GM13976 (cell line): Measurements from ENCODE around the gene RGS5.

Experiments used
- DNase-seq: peaks from one replicate; pipeline ENCODE4 v3.0.0; 2012; ENCODE audit warnings: low spot score
- in situ Hi-C: fragments of 300-500 bp; cut with MboI; formaldehyde crosslinking; loops from one replicate; pipeline ENCODE4 v1.12.0; 2022; ENCODE audit warnings: low sequenced_read_pairs, mixed read lengths, inconsistent platforms; ENCODE audit not compliant: unreplicated experiment
- TF ChIP-seq, protein P1 (sequence below): IDR thresholded peaks from 2 replicates; pipeline ENCODE4 v1.5.1; 2012; ENCODE audit warnings: borderline replicate concordance, mild to moderate bottlenecking; ENCODE audit not compliant: insufficient read depth; ENCODE audit errors: extremely low read depth, missing control alignments, control extremely low read depth

The RGS5 gene

DNA sequence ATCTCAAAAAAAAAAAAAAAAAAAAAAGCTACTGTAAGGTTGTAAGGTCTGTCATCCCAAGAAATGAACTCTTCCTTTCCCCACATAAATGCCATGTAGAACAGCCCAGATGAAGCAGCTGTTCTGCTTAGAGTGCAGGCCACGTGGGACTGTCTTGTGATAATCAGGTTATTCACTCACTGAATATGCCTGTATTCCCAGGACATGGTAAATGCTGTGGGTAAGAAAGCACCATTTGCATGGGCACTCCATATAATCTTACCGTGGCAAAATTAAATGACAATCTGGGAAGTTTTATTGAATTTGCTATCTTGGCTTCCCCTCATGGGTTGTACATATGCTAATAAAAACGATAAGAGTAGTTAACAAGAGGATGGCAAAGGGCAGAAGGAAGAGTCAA is 13.8 kb downstream of the RGS5 start:
- in situ Hi-C loops: loop anchor here (25.0 kb wide), 1 partner anchor 302 kb away; no protein-coding TSS in a partner anchor

DNA sequence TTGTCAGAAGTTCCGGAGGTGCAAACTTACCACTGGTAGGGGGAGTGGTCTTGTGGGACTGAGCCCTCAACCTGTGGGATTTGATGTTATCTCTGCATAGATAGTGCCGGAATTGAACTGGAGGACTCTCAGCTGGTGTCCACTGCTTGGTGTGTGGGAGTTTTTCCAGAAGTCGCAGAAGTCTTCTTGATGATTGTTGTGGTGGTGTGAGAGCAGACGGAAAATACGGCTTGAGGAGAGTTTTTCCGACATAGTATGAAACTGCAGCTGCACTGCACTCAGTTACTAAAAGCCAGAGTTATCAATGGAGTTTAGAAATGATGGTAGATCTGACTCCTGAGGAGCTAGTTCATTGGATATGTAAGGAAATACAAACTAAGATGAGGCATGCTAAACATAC is 14.9 kb downstream of the RGS5 start:
- in situ Hi-C loops: loop anchor here (25.0 kb wide), 1 partner anchor 301 kb away; no protein-coding TSS in a partner anchor
- TF ChIP-seq, protein P1, sequence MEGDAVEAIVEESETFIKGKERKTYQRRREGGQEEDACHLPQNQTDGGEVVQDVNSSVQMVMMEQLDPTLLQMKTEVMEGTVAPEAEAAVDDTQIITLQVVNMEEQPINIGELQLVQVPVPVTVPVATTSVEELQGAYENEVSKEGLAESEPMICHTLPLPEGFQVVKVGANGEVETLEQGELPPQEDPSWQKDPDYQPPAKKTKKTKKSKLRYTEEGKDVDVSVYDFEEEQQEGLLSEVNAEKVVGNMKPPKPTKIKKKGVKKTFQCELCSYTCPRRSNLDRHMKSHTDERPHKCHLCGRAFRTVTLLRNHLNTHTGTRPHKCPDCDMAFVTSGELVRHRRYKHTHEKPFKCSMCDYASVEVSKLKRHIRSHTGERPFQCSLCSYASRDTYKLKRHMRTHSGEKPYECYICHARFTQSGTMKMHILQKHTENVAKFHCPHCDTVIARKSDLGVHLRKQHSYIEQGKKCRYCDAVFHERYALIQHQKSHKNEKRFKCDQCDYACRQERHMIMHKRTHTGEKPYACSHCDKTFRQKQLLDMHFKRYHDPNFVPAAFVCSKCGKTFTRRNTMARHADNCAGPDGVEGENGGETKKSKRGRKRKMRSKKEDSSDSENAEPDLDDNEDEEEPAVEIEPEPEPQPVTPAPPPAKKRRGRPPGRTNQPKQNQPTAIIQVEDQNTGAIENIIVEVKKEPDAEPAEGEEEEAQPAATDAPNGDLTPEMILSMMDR: no peak
- DNase-seq: no peak

More for the DNA sequence above, 13.8 kb downstream of the RGS5 start:
- no peak for DNase-seq
- TF ChIP-seq, protein P1: no peak

GRCh38 chr1:163186862-163187261 is 15.9 kb downstream of the RGS5 start:
- in situ Hi-C loops: loop anchor here (25.0 kb wide), 1 partner anchor 300 kb away; no protein-coding TSS in a partner anchor
- no peak for DNase-seq
- TF ChIP-seq, protein P1: no peak

GRCh38 chr1:163182330-163182949 is 20.3 kb downstream of the RGS5 start:
- TF ChIP-seq, protein P1: no peak
- DNase-seq: no peak
- in situ Hi-C loops: loop anchor here (25.0 kb wide), 1 partner anchor 295 kb away; no protein-coding TSS in a partner anchor

- no peak for DNase-seq
- TF ChIP-seq, protein P1: no peak
- in situ Hi-C loops: loop anchor here (25.0 kb wide), 1 partner anchor 291 kb away; no protein-coding TSS in a partner anchor
These were observed 24.1 kb downstream of the RGS5 start for GRCh38 chr1:163178628-163179027.

DNA sequence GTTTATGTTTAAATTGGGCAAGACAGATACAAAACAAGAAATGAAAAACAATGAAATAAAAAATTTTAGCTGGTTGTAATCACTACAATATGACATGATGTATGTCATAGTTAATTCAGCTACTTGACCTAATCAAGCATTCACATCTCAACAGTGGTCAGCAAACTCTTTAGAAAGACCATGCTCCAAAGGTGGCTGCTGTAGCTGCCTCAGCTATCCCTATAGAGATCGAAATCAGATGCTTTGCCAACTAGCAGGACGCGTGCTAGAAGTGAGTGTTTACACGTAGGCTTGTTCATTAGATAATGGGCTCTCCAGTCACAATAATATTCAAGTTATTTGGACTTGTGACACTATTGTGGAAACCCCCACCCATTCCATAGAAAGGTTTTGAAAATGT is 25.9 kb downstream of the RGS5 start:
- TF ChIP-seq, protein P1: no peak
- in situ Hi-C loops: loop anchor here (25.0 kb wide), 1 partner anchor 289 kb away; no protein-coding TSS in a partner anchor
- no peak for DNase-seq
